MM.1S (cell line): Measurements from ENCODE around the gene ERG.

ENCODE experiments used
- DNase-seq: peaks from one replicate; pipeline ENCODE4 v3.0.0-alpha.2; 2015
- H2AFZ ChIP-seq: fragments of 300-600 bp; sonication (generic); 2 replicates; pipeline ENCODE4 v1.6.0; 2016; ENCODE audit warnings: antibody characterized with exemption, low read length
- H3F3A ChIP-seq: fragments of 300-600 bp; sonication (generic); 2 replicates; pipeline ENCODE4 v1.6.1; 2016; ENCODE audit warnings: mild to moderate bottlenecking, antibody characterized with exemption, low read length, moderate library complexity, mixed read lengths; ENCODE audit not compliant: insufficient read depth
- H3K27ac ChIP-seq: fragments of 300-600 bp; sonication (generic); 2 replicates; pipeline ENCODE4 v1.5.1; 2016; ENCODE audit warnings: mild to moderate bottlenecking, low read length
- H3K27me3 ChIP-seq: fragments of 300-600 bp; sonication (generic); replicated peaks from 2 replicates; pipeline ENCODE4 v1.6.0; 2016; ENCODE audit warnings: low read length; ENCODE audit not compliant: insufficient read depth
- H3K36me3 ChIP-seq: fragments of 300-600 bp; sonication (generic); replicated peaks from 2 replicates; pipeline ENCODE4 v1.6.1; 2016; ENCODE audit warnings: mild to moderate bottlenecking, low read length, mixed read lengths; ENCODE audit not compliant: insufficient read depth
- H3K4me1 ChIP-seq: fragments of 300-600 bp; sonication (generic); 2 replicates; pipeline ENCODE4 v1.6.1; 2016; ENCODE audit warnings: low read length, mixed read lengths
- H3K4me2 ChIP-seq: fragments of 300-600 bp; sonication (generic); 2 replicates; pipeline ENCODE4 v1.6.0; 2016; ENCODE audit warnings: low read depth, low read length
- H3K4me3 ChIP-seq: fragments of 300-600 bp; sonication (generic); 2 replicates; pipeline ENCODE4 v1.5.1; 2016; ENCODE audit warnings: low read length, mixed read lengths
- H3K79me2 ChIP-seq: fragments of 300-600 bp; sonication (generic); 2 replicates; pipeline ENCODE4 v1.6.1; 2016; ENCODE audit warnings: mixed run types, low read length, mixed read lengths
- H3K9ac ChIP-seq: fragments of 300-600 bp; sonication (generic); 2 replicates; pipeline ENCODE4 v1.6.1; 2016; ENCODE audit warnings: low read length, mixed read lengths
- H3K9me2 ChIP-seq: fragments of 300-600 bp; sonication (generic); replicated peaks from 2 replicates; pipeline ENCODE4 v1.6.1; 2016; ENCODE audit warnings: mild to moderate bottlenecking, low read length, mixed read lengths; ENCODE audit not compliant: insufficient read depth
- H3K9me3 ChIP-seq: fragments of 300-600 bp; sonication (generic); replicated peaks from 2 replicates; pipeline ENCODE4 v1.6.1; 2016; ENCODE audit warnings: mild to moderate bottlenecking, low read length, mixed read lengths; ENCODE audit not compliant: insufficient read depth
- H4K20me1 ChIP-seq: fragments of 300-600 bp; sonication (generic); 2 replicates; pipeline ENCODE4 v1.6.1; 2016; ENCODE audit warnings: mild to moderate bottlenecking, low read length, moderate library complexity, mixed read lengths; ENCODE audit not compliant: insufficient read depth
- CTCF ChIP-seq: fragments of 300-600 bp; sonication (generic); IDR thresholded peaks from 2 replicates; pipeline ENCODE4 v1.5.1; 2016; ENCODE audit warnings: antibody characterized with exemption, low read length, mixed read lengths
- EZH2 ChIP-seq: fragments of 300-600 bp; sonication (generic); optimal IDR thresholded peaks from 2 replicates; pipeline ENCODE3; 2017; ENCODE audit warnings: low read depth, mild to moderate bottlenecking, antibody characterized with exemption, low read length, mixed read lengths
- EZH2phosphoT487 ChIP-seq: fragments of 300-600 bp; sonication (generic); IDR thresholded peaks from 2 replicates; pipeline ENCODE4 v1.6.1; 2018; ENCODE audit warnings: antibody characterized with exemption, low read length

Gene ERG

GRCh38 chr21:38355353-38355752 is 142.9 kb downstream of the ERG start:
- Histone ChIP-seq H3F3A (no peaks in the 10 kb centered on the region), H4K20me1 (no peaks in the 10 kb centered on the region), H3K4me2 (no peak overlapping the region), H3K36me3 (no peaks in the 10 kb centered on the region), H3K4me1 (0 out of 2 replicates have a peak, but pooled peaks cover 2% of the 10 kb centered on the region), H2AFZ (no peak overlapping the region), H3K9ac (no peak overlapping the region), H3K79me2 (no peaks in the 10 kb centered on the region), H3K27ac (no peak overlapping the region), H3K9me2 (no peaks in the 10 kb centered on the region), H3K9me3 (no peaks in the 10 kb centered on the region), H3K27me3 (no peaks in the 10 kb centered on the region), H3K4me3 (no peak overlapping the region)
- no peak for DNase-seq
- TF ChIP-seq EZH2phosphoT487 (no peak), EZH2 (no peak), CTCF (no peak)

GRCh38 chr21:38354746-38355145 is 143.5 kb downstream of the ERG start:
- no peaks in the 10 kb centered on the region for H4K20me1 ChIP-seq
- DNase-seq: no peak
- no peaks in the 10 kb centered on the region for H3K9me3 ChIP-seq
- H3K4me2 ChIP-seq: no peak overlapping the region
- no peak overlapping the region for H3K27ac ChIP-seq
- H3K9me2 ChIP-seq: no peaks in the 10 kb centered on the region
- no peaks in the 10 kb centered on the region for H3F3A ChIP-seq
- H3K4me1 ChIP-seq: 0 out of 2 replicates have a peak, but pooled peaks cover 2% of the 10 kb centered on the region
- H3K79me2 ChIP-seq: no peaks in the 10 kb centered on the region
- H3K36me3 ChIP-seq: no peaks in the 10 kb centered on the region
- no peak overlapping the region for H2AFZ ChIP-seq
- TF ChIP-seq CTCF: no peak
- no peak for TF ChIP-seq EZH2
- no peak for TF ChIP-seq EZH2phosphoT487
- H3K4me3 ChIP-seq: no peak overlapping the region
- no peak overlapping the region for H3K9ac ChIP-seq
- H3K27me3 ChIP-seq: no peaks in the 10 kb centered on the region

GRCh38 chr21:38354231-38354630 is 144.0 kb downstream of the ERG start:
- no peaks in the 10 kb centered on the region for H3K9me2 ChIP-seq
- no peak overlapping the region for H3K4me2 ChIP-seq
- H3K9ac ChIP-seq: no peak overlapping the region
- H3K79me2 ChIP-seq: no peaks in the 10 kb centered on the region
- H3K4me3 ChIP-seq: no peak overlapping the region
- no peaks in the 10 kb centered on the region for H3K36me3 ChIP-seq
- no peak overlapping the region for H3K27ac ChIP-seq
- DNase-seq: no peak
- TF ChIP-seq CTCF (no peak), EZH2 (no peak), EZH2phosphoT487 (no peak)
- 0 out of 2 replicates have a peak, but pooled peaks cover 2% of the 10 kb centered on the region for H3K4me1 ChIP-seq
- H3K27me3 ChIP-seq: no peaks in the 10 kb centered on the region
- H3F3A ChIP-seq: no peaks in the 10 kb centered on the region
- no peaks in the 10 kb centered on the region for H3K9me3 ChIP-seq
- no peak overlapping the region for H2AFZ ChIP-seq
- no peaks in the 10 kb centered on the region for H4K20me1 ChIP-seq
